ENCODE data around the gene C18orf54.

DNA sequence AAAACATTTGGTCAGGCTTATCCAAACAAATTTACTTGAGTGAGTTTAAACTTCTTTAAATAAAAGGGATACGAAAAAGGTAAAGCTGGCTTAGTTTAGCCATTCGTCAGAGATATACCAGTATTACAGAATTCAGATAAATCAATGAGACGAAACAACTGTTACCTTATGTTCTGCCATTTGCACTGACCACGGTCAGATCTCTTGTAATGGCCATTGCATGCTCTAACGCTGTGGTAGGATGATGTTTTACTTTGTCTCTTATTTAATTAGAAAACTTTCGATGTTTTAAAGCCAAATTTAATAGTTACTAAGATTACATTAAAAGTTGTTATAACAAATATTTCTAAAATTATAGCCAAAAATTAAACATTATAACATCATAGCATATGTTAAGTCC, 1.5 kb downstream of the C18orf54 start:
- TF ChIP-seq, protein P1, sequence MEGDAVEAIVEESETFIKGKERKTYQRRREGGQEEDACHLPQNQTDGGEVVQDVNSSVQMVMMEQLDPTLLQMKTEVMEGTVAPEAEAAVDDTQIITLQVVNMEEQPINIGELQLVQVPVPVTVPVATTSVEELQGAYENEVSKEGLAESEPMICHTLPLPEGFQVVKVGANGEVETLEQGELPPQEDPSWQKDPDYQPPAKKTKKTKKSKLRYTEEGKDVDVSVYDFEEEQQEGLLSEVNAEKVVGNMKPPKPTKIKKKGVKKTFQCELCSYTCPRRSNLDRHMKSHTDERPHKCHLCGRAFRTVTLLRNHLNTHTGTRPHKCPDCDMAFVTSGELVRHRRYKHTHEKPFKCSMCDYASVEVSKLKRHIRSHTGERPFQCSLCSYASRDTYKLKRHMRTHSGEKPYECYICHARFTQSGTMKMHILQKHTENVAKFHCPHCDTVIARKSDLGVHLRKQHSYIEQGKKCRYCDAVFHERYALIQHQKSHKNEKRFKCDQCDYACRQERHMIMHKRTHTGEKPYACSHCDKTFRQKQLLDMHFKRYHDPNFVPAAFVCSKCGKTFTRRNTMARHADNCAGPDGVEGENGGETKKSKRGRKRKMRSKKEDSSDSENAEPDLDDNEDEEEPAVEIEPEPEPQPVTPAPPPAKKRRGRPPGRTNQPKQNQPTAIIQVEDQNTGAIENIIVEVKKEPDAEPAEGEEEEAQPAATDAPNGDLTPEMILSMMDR (IDR thresholded peaks at IDR 0.05) = no peak
- no peak for TF ChIP-seq POLR2A (IDR thresholded peaks at IDR 0.05)
